Measurements from ENCODE around the gene A1CF.

- TF ChIP-seq CTCF (IDR thresholded peaks at IDR 0.05; ENCODE audit: borderline replicate concordance, extremely low read depth, low read length, poor library complexity, severe bottlenecking) (no peak), EZH2 (IDR thresholded peaks at IDR 0.05; ENCODE audit: borderline replicate concordance, low read depth, low read length, severe bottlenecking) (no peak)
Measured at GRCh38 chr10:50896721-50897120, 11.3 kb upstream of the A1CF start.

Measured in DND-41 (cell line).